HG02840 (cell line): Measurements from ENCODE around the gene CERS6.

Source experiments
- ATAC-seq: cut with Tn5 transposase; IDR thresholded peaks from one replicate; pipeline ENCODE4 v1.9.1; 2021; ENCODE audit warnings: mild to moderate bottlenecking, moderate library complexity, moderate number of reproducible peaks; ENCODE audit not compliant: unreplicated experiment, low FRiP score

The CERS6 gene

DNA sequence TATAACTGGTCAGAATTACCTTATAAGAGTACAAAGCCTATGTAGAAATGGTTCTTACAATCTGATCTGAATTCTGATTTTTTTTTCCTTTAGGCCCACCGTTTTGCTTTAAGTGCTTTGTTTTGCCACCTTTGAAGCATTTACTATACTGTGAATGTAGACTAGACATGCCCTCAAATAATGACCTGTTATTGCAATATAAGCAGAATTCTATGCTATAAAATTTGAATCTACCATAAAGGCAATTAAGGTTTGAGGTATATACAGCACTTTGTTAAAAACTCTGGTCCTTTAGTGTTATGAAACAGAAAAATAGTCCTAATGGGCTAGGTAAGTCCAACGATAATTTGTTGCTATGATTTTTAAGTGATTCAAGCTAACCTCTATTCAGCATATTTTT, 259.8 kb downstream of the CERS6 start:
- ATAC-seq: no peak

DNA sequence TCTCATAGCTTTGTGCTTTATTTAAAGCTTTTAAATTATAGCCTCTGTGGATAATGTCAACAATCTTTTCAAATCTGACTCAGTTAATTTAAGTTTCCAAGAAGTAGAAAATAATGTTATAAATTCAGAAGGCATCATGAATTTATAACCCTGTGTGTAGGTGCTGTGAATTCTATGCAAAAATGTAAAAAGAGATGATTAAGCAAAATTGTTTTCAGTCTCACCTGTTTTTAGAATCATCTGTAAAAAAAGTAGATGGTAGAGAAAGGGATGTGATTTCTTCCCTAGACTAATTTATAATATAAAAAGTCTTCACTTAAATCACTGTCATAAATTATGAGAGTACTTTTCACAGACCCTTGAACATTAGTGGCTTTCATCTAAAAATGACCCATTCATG, 260.8 kb downstream of the CERS6 start:
- no peak for ATAC-seq

DNA sequence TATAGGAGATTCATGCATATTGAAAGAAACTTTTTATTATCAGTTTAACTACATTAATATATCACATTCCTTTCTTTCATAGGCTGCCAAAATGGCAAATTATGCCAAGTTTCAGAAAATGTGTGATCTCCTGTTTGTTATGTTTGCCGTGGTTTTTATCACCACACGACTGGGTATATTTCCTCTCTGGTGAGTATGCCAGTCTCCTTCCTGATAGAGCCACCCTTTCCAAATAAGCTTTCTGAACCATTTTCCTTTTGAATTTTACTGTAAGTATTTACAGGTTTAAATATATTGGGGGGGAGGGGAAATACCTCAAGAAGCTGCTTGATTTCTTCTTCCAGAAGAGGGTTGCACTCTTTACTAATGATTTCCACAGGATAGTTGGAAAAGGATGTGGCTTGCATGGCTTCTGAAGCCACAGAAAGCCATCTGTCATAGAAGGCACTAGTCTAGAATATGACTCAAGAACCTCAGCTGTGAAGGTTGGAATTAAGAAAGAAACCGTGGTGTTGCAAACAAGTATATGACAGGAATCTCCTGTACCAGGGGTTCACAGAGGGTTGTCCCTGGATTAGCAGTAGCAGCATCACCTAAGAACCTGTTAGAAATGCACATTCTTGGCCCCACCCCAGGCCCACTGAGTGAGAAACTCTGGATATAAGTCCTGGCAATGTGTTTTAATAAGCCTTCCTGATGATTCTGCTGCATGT, 261.9 kb downstream of the CERS6 start:
- ATAC-seq: no peak

DNA sequence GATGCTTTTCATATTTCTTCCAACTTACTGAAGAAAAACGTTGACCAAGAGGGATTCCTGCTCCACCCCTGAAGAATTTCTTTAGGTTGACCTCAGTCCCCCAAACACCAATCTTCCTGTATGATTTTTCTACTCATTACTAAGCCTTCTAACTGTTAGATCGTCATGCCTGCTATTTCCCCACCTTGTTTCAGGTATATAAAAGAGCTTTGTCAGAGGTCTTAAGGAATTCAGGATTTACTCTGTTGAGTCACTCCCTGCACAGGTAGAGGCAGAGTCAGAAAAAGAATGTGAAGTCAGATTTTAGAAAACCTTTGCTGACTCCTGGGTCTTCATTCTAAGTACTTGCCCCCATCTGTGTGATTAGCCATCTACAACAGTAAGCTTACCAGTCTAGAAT, 262.6 kb downstream of the CERS6 start:
- no peak for ATAC-seq

DNA sequence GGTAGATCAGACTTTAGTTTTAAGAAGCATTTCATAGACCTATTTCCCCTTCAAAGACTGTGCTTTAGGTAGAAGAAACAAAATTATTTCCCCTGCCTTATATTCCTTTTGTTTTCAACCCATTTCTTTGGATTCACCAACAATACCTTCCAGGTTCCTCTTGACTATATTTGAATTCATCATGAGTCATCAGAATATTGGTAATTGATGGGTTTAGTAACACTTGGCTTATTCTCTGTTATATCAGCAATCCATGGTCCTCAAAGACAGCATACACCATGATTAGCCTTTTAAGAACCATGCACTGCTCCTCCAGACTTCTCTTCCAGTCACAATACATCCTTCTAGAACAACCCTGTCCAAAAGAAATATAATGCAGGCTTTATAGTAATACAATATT, 263.4 kb downstream of the CERS6 start:
- ATAC-seq: no peak

DNA sequence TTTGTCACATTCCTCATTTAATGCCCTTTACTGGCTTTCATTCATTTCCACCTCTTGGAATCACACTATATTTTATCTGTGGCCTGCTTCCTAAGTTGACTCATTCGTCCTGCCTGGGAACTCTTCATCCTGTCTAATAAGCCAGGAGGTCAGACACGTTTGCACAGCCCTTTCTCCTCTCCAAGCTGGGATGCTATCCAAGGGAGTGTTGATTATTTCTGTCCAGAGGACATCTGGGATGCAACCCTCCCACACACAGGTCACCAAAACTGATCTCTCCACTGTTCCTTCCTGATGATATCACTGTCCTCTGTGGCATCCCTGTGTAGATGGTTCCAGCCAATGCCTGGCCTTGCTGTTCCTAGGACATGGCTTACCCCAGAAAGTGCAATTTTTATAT, 266.5 kb downstream of the CERS6 start:
- no peak for ATAC-seq

DNA sequence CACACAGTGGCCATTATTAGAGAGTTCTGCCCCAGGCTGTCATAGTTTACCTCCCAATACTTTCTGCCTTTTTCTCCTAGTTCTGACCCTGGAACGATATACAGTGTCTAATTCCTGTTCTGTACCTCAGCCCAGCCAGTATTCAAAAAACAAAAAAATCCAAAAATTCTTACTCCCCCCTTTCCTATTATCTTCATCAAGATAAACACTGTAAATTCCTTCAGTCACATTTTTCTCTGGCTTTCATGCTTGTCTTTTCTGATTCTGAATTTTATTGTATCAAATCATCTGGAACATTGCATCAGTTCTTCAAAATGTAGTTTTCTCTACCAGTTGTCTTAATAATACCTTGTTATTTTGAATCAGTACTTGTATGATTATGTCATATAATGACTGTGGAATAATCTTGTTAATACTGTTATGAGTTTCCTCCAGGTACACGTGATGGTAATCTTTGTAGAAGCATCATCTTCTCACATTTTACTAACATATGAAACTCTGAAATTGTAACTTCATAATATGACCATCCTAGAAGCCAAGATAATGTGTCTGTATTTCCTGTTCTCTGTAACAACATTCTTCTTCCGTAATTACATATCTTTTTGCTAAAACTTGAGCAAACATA, 267.3 kb downstream of the CERS6 start:
- no peak for ATAC-seq

DNA sequence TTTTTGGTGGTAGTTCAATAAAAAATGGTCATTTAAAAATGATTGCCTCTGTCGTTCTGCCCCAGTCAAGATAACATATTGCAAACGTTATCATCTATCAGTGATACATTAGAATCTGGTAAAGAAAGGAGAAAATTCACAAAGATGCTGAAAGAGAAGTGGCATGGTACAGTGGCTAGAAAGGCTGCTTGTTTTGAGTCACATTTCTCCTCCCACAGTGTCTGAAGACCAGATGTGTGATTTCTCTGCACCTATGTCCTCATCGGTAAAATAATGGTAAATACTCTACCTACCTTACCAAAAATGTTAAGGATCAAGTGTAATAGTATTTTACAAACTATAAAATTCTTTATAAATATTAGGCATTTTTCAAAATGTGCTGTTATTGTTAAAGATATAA, 270.3 kb downstream of the CERS6 start:
- no peak for ATAC-seq

DNA sequence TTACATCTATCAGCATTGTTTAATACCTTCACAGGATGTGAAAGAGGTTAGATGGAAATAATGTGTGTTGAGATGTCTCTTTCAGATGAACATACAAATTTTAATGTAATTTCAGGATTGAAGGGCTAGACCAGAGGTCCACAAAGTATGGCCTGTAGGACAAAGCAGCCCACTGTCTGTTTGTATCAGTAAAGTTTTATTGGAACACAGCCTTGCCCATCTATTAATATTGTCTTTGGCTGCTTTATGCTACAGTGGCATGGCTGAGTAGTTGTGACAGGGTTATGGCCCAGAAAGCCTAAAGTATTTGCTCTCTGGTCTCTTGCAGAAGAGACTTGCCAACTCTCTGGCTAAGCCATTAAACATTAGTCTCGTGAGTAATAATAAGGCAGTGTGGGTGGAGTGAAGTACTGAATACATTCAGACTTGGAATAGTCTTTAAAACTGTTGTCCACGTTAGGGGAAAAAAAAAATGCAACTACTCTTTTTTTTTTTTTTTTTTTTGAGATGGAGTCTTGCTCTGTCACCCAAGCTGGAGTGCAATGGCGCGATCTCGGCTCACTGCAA, 271.9 kb downstream of the CERS6 start:
- no peak for ATAC-seq

DNA sequence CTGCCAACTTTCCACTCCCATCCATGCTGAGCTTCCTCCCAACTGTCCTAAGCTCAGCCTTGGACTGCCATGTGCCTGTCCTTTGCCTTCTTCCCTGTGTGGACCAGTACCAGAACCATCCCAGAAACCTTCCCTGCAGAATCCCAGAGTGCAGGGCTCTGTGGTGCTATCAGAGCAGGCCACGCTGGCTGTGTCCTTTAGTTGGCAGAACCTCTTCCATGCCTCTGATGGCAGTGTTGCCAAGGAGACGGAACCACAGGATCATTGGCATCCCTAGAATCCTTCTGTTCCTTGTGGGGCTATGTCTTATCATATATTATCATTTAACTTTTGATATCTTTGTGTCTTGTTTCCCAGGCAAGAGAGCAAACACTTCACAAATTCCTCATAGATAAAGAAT, 273.4 kb downstream of the CERS6 start:
- no peak for ATAC-seq

DNA sequence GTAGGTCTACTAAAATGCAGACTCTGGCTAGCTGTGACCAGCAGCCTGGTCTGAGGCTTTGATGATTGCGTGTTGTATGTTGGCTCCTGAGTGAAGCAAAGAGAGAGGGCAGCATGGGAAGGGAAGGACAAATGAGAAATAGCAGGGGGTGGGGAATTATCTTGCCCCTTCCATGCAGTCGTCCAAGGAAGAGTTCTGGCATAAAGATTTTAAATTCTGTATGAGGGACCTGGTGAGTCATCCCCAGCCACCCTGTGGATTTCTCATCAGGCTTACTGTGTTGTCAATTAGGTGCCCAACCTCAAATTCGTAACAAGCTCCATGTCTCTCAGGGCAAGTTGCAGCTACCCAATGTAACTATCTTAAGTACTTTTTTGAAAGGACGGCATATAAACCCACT, 274.3 kb downstream of the CERS6 start:
- no peak for ATAC-seq

DNA sequence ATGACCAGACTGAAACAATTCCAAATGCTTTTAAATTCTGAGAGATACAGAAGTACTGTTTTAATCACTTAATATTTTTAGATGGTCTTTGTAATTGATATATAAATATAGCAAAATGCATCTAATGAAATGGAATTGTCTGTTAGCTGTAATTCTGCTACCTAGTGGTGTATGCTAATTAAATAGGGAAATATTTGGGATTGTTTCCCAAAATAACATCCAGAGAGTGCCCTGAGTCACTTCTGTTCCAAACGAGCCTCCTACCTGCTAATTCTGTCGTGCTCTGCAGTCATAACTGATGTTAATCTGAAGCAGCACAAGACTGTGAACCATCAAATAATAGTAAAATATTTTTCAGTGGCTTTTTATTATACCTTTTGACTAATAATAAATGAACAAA, 274.9 kb downstream of the CERS6 start:
- no peak for ATAC-seq

DNA sequence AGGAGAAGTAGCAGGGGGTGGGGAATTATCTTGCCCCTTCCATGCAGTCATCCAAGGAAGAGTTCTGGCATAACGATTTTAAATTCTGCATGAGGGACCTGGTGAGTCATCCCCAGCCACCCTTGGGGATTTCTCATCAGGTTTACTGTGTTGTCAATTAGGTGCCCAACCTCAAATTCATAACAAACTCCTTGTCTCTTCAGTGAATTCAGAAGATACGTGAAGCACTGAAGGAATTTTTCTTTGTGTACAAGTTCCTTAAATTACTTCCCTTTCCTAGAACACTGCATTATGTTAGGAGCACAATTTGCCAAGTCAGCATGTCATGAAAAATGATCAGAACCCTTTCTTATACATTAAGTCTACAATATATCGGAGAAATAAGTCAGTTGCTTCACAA, 275.5 kb downstream of the CERS6 start:
- no peak for ATAC-seq

DNA sequence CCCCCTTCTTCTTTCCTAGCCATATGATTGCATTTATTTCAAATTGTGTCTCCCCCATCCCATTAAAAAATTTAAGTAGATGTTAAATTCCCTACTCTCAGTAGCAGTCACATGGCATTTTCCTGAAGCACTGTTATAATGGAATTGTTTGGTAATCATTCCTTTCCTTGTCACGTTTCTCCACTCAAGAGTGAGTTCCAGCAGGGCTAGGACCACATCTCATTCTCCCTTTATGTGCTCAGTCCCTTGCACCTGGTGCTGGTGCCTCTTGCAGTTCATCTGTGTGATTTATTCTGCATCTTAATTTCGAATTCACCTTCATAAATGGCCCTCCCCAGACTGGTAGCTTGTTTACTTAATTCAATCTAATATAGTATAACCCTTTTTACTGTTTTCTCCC, 276.0 kb downstream of the CERS6 start:
- no peak for ATAC-seq

DNA sequence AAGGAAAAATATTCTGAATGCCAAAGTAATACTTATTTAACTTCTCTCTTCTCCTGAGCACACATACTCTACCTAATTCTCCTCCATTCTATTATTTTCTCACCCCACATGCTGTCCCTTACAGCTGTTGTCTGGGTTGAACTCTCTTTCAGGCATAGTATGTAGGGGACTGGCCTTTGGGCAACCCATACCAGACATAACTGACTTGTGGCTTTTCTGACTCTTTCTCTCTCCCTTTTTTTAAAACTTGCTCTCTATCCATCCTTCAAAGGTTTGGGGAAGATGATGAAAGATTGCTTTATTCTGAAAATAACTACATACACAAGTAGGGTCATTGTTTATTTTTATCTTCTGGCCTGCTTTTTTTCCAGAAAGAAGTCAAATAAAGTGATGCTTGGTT, 276.4 kb downstream of the CERS6 start:
- no peak for ATAC-seq

DNA sequence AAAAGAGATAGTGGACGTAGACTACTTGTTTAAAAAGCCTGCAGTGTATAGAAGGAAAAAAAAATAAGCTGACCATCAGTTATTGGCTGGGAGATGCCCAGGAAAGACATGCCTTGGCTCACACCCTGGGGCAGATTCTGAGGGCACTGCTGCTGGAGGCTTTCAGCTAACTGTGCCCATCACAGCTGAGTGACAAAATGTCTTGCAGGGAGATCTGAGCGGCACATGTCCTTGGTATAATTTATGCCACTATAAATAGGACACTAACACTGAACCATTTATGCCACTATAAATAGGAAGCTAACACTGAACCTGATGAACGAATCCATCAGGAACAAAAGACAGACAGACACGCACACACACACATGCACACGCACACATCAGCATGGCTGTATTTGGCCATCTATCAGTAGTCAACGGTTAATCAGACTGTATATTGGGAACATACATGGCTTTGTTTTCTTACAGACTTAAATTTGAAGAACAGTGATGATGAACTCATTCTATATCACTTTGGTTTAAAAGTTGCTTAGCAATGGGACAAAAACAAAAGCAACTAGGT, 278.2 kb downstream of the CERS6 start:
- ATAC-seq: no peak

DNA sequence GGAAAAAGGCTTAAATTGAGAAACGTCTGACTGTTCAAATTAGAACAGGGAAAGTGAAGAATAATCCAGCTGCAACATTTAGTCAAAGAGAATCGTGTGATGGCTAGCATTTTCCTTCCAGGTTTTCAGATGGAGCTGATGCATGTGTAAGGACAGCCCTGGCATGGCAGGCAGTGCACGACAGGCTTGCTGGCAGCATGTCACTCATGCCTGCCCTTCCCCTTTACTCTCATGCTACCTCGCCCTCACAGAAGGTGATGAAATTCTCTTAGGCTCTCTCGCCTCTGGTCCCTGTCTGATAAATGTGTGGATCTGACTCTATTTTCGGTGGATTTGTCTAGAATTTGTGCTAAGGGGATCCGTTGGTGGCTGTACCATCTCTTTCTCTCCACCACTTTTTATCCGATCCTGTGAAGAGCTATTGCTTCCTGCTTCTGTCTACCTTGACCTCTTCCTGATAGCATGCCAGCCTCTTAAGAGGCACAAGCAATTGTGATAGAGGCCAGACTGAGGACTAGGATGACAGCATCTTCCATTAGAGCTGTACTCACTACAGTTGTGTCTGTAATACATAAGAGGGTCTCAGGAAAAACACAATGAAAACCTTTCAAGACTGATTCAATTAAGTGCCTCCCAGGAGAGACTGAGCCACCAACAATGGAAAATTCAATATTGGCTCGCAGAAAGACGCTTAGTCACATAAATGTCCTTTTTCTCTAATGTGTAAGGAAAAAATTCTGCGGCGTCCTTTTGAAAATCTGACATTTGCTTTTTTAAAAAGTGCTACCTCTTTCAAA, 280.8 kb downstream of the CERS6 start:
- ATAC-seq: no peak

DNA sequence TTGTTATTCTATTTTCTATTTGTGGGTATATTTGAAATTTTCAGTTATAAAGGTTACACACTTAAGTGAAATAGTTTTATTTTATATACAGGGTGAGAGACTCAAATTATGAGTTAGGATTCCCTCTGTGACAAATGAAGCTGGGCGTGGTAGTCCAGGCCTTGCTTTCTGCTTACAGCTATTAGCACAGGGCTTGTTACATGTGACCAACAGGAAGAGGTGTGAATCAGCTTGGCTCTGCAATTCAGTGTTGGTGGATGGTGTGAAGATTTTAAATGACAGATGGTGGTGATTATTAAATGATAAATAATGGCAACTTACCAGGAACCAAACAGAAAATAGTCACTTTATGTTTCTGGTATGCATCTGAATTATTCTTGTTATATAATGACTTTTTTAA, 282.0 kb downstream of the CERS6 start:
- ATAC-seq: no peak

DNA sequence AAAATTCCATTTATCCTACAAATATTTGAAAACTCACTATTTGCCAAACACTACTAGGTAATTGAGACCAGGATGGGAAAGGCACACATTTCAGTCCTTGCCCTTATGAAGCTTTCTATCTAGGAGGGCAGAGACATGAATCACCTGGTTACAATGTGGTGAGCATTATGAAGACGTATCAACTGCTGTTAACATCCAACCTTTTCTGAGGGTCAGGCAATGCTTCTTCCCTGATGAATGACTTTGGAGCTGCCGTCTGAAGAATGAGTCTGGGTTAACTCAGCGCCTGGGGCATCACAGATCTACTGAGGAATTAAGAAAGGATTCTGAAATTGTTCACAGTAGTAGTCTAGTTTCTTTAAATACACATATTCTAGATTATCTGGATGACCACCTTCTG, 284.3 kb downstream of the CERS6 start:
- ATAC-seq: no peak

DNA sequence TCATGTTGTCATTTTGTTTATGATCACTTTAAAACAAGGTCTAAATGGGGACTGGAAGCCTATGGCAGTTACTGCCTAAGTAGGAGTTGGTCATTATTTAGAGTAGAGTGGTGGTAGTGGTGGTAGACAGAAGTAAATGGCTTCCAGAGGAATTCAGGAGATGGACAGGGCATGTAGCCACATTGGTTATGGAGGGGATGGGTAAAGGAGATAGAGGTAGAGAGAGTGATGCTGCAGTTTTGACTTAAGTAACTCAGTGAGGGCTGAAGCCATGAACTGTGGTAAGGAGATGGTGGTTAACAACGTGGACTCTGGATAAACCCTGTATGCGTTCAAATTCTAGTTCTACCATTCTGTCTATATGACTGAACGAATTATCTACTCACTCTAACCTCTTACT, 284.7 kb downstream of the CERS6 start:
- ATAC-seq: no peak

DNA sequence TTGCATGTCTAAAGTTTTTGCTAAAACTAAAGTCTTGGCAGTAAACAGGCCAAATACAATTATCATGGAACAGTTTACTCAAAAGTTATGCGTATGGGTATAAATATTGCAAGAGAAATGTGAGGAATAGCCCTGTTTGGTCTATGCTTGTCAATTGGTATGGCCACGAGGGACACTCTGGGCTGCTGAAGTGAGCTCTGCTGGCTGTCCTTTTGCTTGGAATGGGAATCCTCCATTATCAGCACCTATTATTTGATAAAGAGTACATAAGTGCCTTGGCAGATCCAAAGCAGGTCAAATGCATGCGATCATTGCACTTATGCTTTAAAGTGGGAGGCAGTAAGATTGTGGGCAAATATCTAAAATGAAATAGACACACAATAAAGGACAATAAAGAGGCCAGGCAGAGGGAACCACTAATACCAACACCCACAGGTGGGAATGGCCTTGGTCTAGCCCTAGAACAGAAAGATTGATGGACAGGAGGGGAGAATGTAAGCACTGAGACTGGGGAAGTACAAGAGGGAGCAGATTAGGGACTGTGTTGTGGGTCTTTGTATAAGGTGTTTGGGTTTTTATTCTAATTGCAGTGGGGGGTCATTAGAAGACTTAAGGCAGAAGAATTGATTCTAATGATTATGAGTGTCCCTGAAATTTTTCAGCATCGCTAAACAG, 286.3 kb downstream of the CERS6 start:
- ATAC-seq: no peak
